Neuronal stem cell (in vitro differentiated cells): ENCODE results near the gene STT3B.
"Not testable (repeated sequence)": the region's sequence is repeated elsewhere in the genome, so short reads cannot be mapped to it uniquely, and the experiment has no call there.

Source experiments
- DNase-seq: peaks from one replicate; pipeline ENCODE4 v3.0.0-alpha.2; 2013; ENCODE audit warnings: low spot score
- H2AFZ ChIP-seq: one replicate; pipeline ENCODE4 v1.6.1; 2013; ENCODE audit warnings: mild to moderate bottlenecking, low read length, inconsistent platforms
- H2AK5ac ChIP-seq: 2 replicates; pipeline ENCODE4 v1.6.1; 2013; ENCODE audit warnings: low read depth, mild to moderate bottlenecking, inconsistent platforms, low read length, moderate library complexity, mixed read lengths
- H2BK120ac ChIP-seq: 2 replicates; pipeline ENCODE4 v1.6.1; 2013; ENCODE audit warnings: low read depth, mild to moderate bottlenecking, inconsistent platforms, low read length, moderate library complexity, mixed read lengths
- H2BK12ac ChIP-seq: one replicate; pipeline ENCODE4 v1.6.1; 2013; ENCODE audit warnings: low read length, inconsistent platforms
- H2BK15ac ChIP-seq: 2 replicates; pipeline ENCODE4 v1.6.1; 2013; ENCODE audit warnings: mild to moderate bottlenecking, low read length, inconsistent platforms, mixed read lengths
- H2BK5ac ChIP-seq: one replicate; pipeline ENCODE4 v1.6.1; 2013; ENCODE audit warnings: inconsistent platforms, mild to moderate bottlenecking, low read length, moderate library complexity
- H3K14ac ChIP-seq: one replicate; pipeline ENCODE4 v1.6.1; 2013; ENCODE audit warnings: low read length, inconsistent platforms
- H3K18ac ChIP-seq: 2 replicates; pipeline ENCODE4 v1.6.1; 2013; ENCODE audit warnings: low read length, inconsistent platforms
- H3K23ac ChIP-seq: 2 replicates; pipeline ENCODE4 v1.6.1; 2013; ENCODE audit warnings: low read depth, mild to moderate bottlenecking, mixed read lengths, low read length, inconsistent platforms; ENCODE audit not compliant: poor library complexity
- H3K27ac ChIP-seq: replicated peaks from 3 replicates; pipeline ENCODE4 v1.5.1; 2013; ENCODE audit warnings: low read length, inconsistent platforms
- H3K27me3 ChIP-seq, 3 experiments: 2 replicates each; pipeline ENCODE4 v1.6.1; 2013; ENCODE audit warnings: low read length in 3 of 3, mild to moderate bottlenecking in 2 of 3, inconsistent platforms in 1 of 3, low read depth in 1 of 3, mixed read lengths in 1 of 3, moderate library complexity in 1 of 3; ENCODE audit not compliant: control insufficient read depth in 3 of 3, insufficient read depth in 3 of 3
- H3K36me3 ChIP-seq, 2 donors: replicated peaks in 1 of 2; 2 replicates each; pipeline ENCODE4 v1.6.1; 2013; ENCODE audit warnings: low read length in 2 of 2; ENCODE audit not compliant: control insufficient read depth in 2 of 2, insufficient read depth in 2 of 2
- H3K4ac ChIP-seq: 2 replicates; pipeline ENCODE4 v1.6.1; 2013; ENCODE audit warnings: inconsistent platforms, mild to moderate bottlenecking, low read length, moderate library complexity
- H3K4me1 ChIP-seq, 2 donors: 1 replicate in 1 of 2; 2 replicates in 1 of 2; pipeline ENCODE4 v1.6.1; 2013; ENCODE audit warnings: low read length in 2 of 2, low read depth in 1 of 2; ENCODE audit not compliant: control insufficient read depth in 2 of 2, insufficient read depth in 1 of 2
- H3K4me2 ChIP-seq: one replicate; pipeline ENCODE4 v1.6.1; 2013; ENCODE audit warnings: mild to moderate bottlenecking, low read length, inconsistent platforms; ENCODE audit not compliant: insufficient read depth, poor library complexity, severe bottlenecking
- H3K4me3 ChIP-seq, 2 donors: 2 replicates each; pipeline ENCODE4 v1.5.1; 2013; ENCODE audit warnings: low read length in 2 of 2, mild to moderate bottlenecking in 2 of 2, inconsistent platforms in 1 of 2, moderate library complexity in 1 of 2
- H3K79me1 ChIP-seq: one replicate; pipeline ENCODE4 v1.6.1; 2013; ENCODE audit warnings: low read depth, mild to moderate bottlenecking, inconsistent platforms, low read length, moderate library complexity
- H3K9ac ChIP-seq: one replicate; pipeline ENCODE4 v1.6.1; 2013; ENCODE audit warnings: mild to moderate bottlenecking, low read depth, low read length, inconsistent platforms; ENCODE audit not compliant: poor library complexity
- H3K9me3 ChIP-seq, 2 donors: replicated peaks in 1 of 2; 2 replicates each; pipeline versions ENCODE3 to v1.6.1; 2013; ENCODE audit warnings: low read length in 2 of 2, mild to moderate bottlenecking in 2 of 2, inconsistent platforms in 1 of 2, low read depth in 1 of 2, mixed read lengths in 1 of 2, moderate library complexity in 1 of 2; ENCODE audit not compliant: control insufficient read depth in 2 of 2, insufficient read depth in 1 of 2
- H4K8ac ChIP-seq: one replicate; pipeline ENCODE4 v1.6.1; 2013; ENCODE audit warnings: low read depth, mild to moderate bottlenecking, inconsistent platforms, low read length, moderate library complexity
- H4K91ac ChIP-seq: one replicate; pipeline ENCODE4 v1.6.1; 2013; ENCODE audit warnings: low read length, low read depth, mild to moderate bottlenecking, inconsistent platforms; ENCODE audit not compliant: poor library complexity
- WGBS, 2 donors: extraction: QIAGEN DNeasy Blood & Tissue Kit; methylation state at CpG; one replicate each; pipeline ENCODE4 v1.1.7; 2013; ENCODE audit warnings: missing lambda C conversion rate in 2 of 2, mixed read lengths in 1 of 2; ENCODE audit not compliant: insufficient read length in 2 of 2, insufficient replicate concordance in 1 of 2; ENCODE audit errors: extremely low coverage in 2 of 2; 5-methylcytosine and 5-hydroxymethylcytosine counted together

The STT3B gene

GRCh38 chr3:31596176-31596575 lies 63.5 kb downstream of the STT3B start:
- no CpG with 5 or more reads among the region's 1 CpG for WGBS, 2 donors
- H3K36me3 ChIP-seq = peaks cover 2 to 84% of the 10 kb centered on the region in 2 donors
- no peak overlapping the region for H3K4me2 ChIP-seq
- H3K79me1 ChIP-seq = no peaks in the 10 kb centered on the region
- no peak overlapping the region for H2BK5ac ChIP-seq
- H2AFZ ChIP-seq = no peak overlapping the region
- no peaks in the 10 kb centered on the region for H3K27me3 ChIP-seq
- peaks cover 0 to 25% of the 10 kb centered on the region in 2 donors for H3K9me3 ChIP-seq
- H3K18ac ChIP-seq = no peak overlapping the region
- no peak overlapping the region for H2BK12ac ChIP-seq
- no peak overlapping the region for H3K23ac ChIP-seq
- no peak overlapping the region for H4K8ac ChIP-seq
- no peak overlapping the region for H4K91ac ChIP-seq
- H3K14ac ChIP-seq = no peak overlapping the region
- H2AK5ac ChIP-seq = no peak overlapping the region
- H3K4me3 ChIP-seq = no peak overlapping the region
- no peak overlapping the region for H2BK120ac ChIP-seq
- DNase-seq = no peak
- H3K4me1 ChIP-seq = no peaks in the 10 kb centered on the region
- H3K9ac ChIP-seq = no peak overlapping the region
- no peak overlapping the region for H3K4ac ChIP-seq
- no peak overlapping the region for H2BK15ac ChIP-seq
- H3K27ac ChIP-seq = no peak overlapping the region

GRCh38 chr3:31600431-31600830 lies 67.7 kb downstream of the STT3B start:
- H3K18ac ChIP-seq = no peak overlapping the region
- H3K36me3 ChIP-seq = peaks cover 2 to 76% of the 10 kb centered on the region in 2 donors

GRCh38 chr3:31605333-31605732 lies 72.6 kb downstream of the STT3B start:
- H3K9ac ChIP-seq, H3K4ac ChIP-seq, H2BK5ac ChIP-seq, H3K27me3 ChIP-seq, DNase-seq, H4K8ac ChIP-seq, H2BK12ac ChIP-seq, H3K79me1 ChIP-seq, H2AFZ ChIP-seq, H2BK15ac ChIP-seq, H3K23ac ChIP-seq, H3K27ac ChIP-seq, H2AK5ac ChIP-seq, H3K4me1 ChIP-seq, H3K4me2 ChIP-seq, H3K14ac ChIP-seq, H3K4me3 ChIP-seq, H3K18ac ChIP-seq, H4K91ac ChIP-seq, H2BK120ac ChIP-seq: not testable (repeated sequence)
- Histone ChIP-seq H3K36me3 (peaks cover 3 to 67% of the 10 kb centered on the region in 2 donors), H3K9me3 (peaks cover 9 to 44% of the 10 kb centered on the region in 2 donors)
- WGBS, 2 donors = no CpG with 5 or more reads among the region's 1 CpG

More at GRCh38 chr3:31600431-31600830, 67.7 kb downstream of the STT3B start:
- Histone ChIP-seq H3K4me1 (no peaks in the 10 kb centered on the region), H3K14ac (no peak overlapping the region), H2AFZ (no peak overlapping the region), H3K9me3 (peaks cover 0 to 18% of the 10 kb centered on the region in 2 donors), H3K23ac (no peak overlapping the region), H3K9ac (no peak overlapping the region), H2BK12ac (no peak overlapping the region), H3K4me2 (no peak overlapping the region), H2BK15ac (no peak overlapping the region), H3K79me1 (no peaks in the 10 kb centered on the region), H3K27me3 (no peaks in the 10 kb centered on the region), H3K27ac (no peak overlapping the region), H3K4ac (no peak overlapping the region), H2BK5ac (no peak overlapping the region), H4K91ac (no peak overlapping the region), H4K8ac (no peak overlapping the region), H2AK5ac (no peak overlapping the region), H3K4me3 (no peak overlapping the region), H2BK120ac (no peak overlapping the region)
- DNase-seq = no peak
- no CpG with 5 or more reads among the region's 3 CpGs for WGBS, 2 donors

- H2AFZ ChIP-seq = no peak overlapping the region
- H3K4ac ChIP-seq = no peak overlapping the region
- no peak overlapping the region for H3K23ac ChIP-seq
- H2BK120ac ChIP-seq = no peak overlapping the region
- no peaks in the 10 kb centered on the region for H3K27me3 ChIP-seq
- H3K4me2 ChIP-seq = no peak overlapping the region
- no peak overlapping the region for H3K9ac ChIP-seq
- no peak overlapping the region for H3K18ac ChIP-seq
- no peak overlapping the region for H2BK12ac ChIP-seq
- H3K36me3 ChIP-seq = peaks cover 3 to 59% of the 10 kb centered on the region in 2 donors
- no peak overlapping the region for H4K8ac ChIP-seq
- H3K9me3 ChIP-seq = peaks cover 9 to 39% of the 10 kb centered on the region in 2 donors
- H3K4me1 ChIP-seq = no peaks in the 10 kb centered on the region
- no peak for DNase-seq
- H2AK5ac ChIP-seq = no peak overlapping the region
- no peak overlapping the region for H3K14ac ChIP-seq
- no peak overlapping the region for H2BK5ac ChIP-seq
- H3K27ac ChIP-seq = no peak overlapping the region
- no peak overlapping the region for H4K91ac ChIP-seq
- WGBS, 2 donors = no CpG with 5 or more reads among the region's 4 CpGs
- H3K4me3 ChIP-seq = no peak overlapping the region
- peaks cover 1% of the 10 kb centered on the region for H3K79me1 ChIP-seq
- no peak overlapping the region for H2BK15ac ChIP-seq
Observed at GRCh38 chr3:31606453-31606852, 73.7 kb downstream of the STT3B start.
